GM18505 (cell line): ENCODE measurements around the gene LRRC8B.
A peak's percentile ranks its signal among the peaks of the same experiment; 100 is the strongest.

Source experiments
- ATAC-seq: cut with Tn5 transposase; IDR thresholded peaks from one replicate; pipeline ENCODE4 v1.9.1; 2021; ENCODE audit not compliant: unreplicated experiment
- POLR2A ChIP-seq: IDR thresholded peaks from 4 replicates; pipeline ENCODE4 v1.6.1; 2011; ENCODE audit warnings: borderline replicate concordance; ENCODE audit not compliant: insufficient read depth, insufficient read length; ENCODE audit errors: extremely low read depth

The LRRC8B gene

GRCh38 chr1:89546934-89547562, 22.4 kb downstream of the LRRC8B start:
- no peak for ATAC-seq
- TF ChIP-seq POLR2A, result no peak

GRCh38 chr1:89547563-89548116, 23.0 kb downstream of the LRRC8B start:
- TF ChIP-seq POLR2A, result no peak
- ATAC-seq, result no peak

GRCh38 chr1:89548122-89548857, 23.7 kb downstream of the LRRC8B start:
- no peak for TF ChIP-seq POLR2A

GRCh38 chr1:89550995-89551394, 26.4 kb downstream of the LRRC8B start:
- no peak for ATAC-seq
- no peak for TF ChIP-seq POLR2A

More at GRCh38 chr1:89548122-89548857, 23.7 kb downstream of the LRRC8B start:
- ATAC-seq, result no peak

GRCh38 chr1:89552471-89553081, 27.9 kb downstream of the LRRC8B start:
- ATAC-seq, result peak; percentile 78

GRCh38 chr1:89553157-89553556, 28.5 kb downstream of the LRRC8B start:
- TF ChIP-seq POLR2A, result no peak
- ATAC-seq, result no peak

More at GRCh38 chr1:89552471-89553081, 27.9 kb downstream of the LRRC8B start:
- TF ChIP-seq POLR2A, result no peak

- ATAC-seq, result no peak
- TF ChIP-seq POLR2A, result no peak
These were observed 30.9 kb downstream of the LRRC8B start for GRCh38 chr1:89555550-89555949.

GRCh38 chr1:89556726-89557444, 32.3 kb downstream of the LRRC8B start:
- TF ChIP-seq POLR2A, result no peak
- no peak for ATAC-seq

- ATAC-seq, result no peak
- TF ChIP-seq POLR2A, result no peak
These were observed 32.8 kb downstream of the LRRC8B start for GRCh38 chr1:89557445-89557825.

GRCh38 chr1:89557956-89558355, 33.3 kb downstream of the LRRC8B start:
- TF ChIP-seq POLR2A, result no peak
- no peak for ATAC-seq

GRCh38 chr1:89563957-89564604, 39.5 kb downstream of the LRRC8B start:
- TF ChIP-seq POLR2A, result no peak
- ATAC-seq, result no peak

- no peak for ATAC-seq
- TF ChIP-seq POLR2A, result no peak
These were observed 40.9 kb downstream of the LRRC8B start for GRCh38 chr1:89565521-89565920.
